ENCODE data around the gene PDE8A.
A peak's percentile ranks its signal among the peaks of the same experiment; 100 is the strongest.
"Not testable (repeated sequence)": the region's sequence is repeated elsewhere in the genome, so short reads cannot be mapped to it uniquely, and the experiment has no call there.

The PDE8A gene

GRCh38 chr15:85139391-85139790 is 157.7 kb downstream of the PDE8A start:
- peak; percentile 66 for DNase-seq

DNA sequence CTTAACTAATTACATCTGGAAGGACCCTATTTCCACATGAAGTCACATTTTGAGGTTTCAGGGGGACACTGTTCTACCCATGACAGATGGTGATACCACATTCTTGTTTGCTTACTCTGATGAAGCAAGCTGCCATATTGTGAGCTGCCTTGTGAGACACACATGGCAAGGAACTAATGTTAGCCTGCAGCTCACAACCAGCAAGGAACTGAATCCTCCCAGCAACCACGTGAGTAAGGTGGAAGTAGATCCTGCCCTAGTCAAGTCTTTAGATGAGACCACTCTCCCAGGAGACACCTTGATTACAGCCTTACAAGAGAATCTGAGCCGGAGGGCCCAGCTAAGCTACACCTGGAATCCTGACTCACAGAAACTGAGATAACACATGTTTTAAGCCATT is 160.1 kb downstream of the PDE8A start:
- no peak for DNase-seq

DNA sequence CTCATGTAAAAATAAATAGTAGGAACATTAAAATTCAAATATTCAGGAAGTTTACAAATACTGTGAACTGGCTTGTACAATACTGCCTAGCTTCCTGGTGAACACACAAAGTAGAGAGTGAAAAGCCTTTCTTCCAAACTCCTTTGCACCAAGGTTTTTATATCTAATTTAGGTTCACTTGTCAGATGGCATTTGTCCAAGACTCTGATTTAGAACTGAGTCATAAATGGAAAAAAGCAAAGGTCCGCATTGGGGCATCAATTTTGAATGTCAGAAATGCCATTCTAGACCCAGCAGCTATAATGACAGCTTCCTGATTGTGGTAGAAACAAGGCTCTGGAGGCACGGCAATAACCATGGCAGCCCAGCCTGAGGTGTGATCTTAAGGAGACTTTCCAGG is 160.7 kb downstream of the PDE8A start:
- peak; percentile 31 for DNase-seq

DNA sequence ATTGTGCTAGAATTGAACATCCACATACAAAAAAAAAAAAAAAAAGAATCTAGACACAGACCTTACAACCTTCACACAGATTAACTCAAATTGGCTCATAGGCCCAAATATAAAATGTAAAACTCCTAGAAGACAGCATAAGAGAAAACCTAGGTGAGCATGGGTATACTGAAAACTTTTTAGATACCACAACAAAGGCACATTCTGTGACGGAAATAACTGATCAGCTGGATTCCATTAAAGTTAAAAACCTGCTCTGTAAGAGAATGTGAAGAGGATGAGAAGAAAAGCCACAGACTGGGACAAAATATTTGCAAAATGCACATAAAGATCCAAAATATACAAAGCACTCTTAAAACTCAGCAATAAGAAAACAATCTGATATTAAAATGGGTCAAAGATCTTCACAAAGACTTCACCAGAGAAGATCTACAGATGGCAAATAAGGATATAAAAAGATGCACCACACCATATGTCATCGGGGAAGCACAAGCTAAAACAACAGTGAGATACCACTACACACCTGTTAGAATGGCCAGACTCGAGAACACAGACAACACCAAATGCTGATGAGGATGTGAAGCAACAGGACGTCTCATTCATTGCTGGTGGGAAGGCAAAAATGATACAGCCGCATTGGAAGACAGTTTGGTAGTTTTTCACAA is 167.9 kb downstream of the PDE8A start:
- no peak for DNase-seq

DNA sequence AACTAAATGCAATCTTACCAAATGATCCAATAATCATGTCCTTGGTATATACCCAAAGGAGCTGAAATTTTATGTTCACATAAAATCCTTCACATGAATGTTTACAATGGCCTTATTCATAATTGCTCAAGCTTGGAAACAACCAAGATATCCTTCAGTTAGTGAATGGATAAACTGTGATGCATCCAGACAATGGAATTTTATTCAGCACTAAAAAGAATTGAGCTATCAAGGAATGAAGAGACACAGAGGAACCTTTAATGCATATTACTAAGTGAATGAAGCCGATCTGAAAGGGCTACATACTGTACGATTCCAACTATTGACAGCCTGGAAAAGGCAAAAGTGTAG is 168.4 kb downstream of the PDE8A start:
- no peak for DNase-seq

GRCh38 chr15:85151145-85151544 is 169.5 kb downstream of the PDE8A start:
- no peak for DNase-seq

- DNase-seq: no peak
These were observed 170.2 kb downstream of the PDE8A start for GRCh38 chr15:85151861-85152260.

- no peak for DNase-seq
These were observed 172.4 kb downstream of the PDE8A start for GRCh38 chr15:85154061-85154460.

DNA sequence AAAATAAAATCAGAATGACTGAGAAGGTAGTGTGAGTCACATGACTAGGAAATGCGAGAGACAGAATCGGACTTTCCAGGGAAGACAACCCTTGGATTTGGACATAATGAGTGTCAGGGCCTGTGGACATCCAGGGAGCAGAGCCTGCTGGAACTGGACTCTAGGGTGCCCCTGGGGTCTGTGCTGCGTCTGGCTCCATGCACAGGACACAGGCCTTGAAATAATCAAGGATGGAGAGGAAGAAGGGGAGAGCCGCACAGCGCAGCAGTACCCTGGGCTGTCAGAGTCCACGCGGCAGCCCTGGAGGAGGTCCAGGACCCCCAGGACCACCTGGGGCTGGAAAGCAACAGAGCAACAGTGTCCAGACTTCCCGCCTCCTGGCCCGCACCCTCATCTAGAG is 173.7 kb downstream of the PDE8A start:
- DNase-seq: no peak

- no peak for DNase-seq
These were observed 174.2 kb downstream of the PDE8A start for GRCh38 chr15:85155857-85156256.

DNA sequence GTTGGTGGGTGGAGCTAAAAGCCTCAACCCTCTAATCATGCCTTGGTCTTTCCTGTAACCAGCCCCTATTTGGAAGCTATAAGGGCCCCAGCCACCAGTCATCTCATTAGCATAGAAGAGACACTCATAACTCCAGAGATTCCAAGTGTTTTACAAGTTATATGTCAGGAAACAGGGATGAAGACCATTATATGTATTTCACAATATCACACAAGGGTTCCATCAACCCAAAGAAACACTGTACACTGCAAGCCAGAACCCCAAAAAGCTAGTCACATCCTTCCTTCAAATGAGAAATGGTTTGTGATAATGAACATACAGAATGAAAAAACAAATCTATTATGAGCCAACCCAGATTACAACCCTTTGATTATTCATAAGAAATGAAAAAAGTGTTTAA is 175.7 kb downstream of the PDE8A start:
- DNase-seq: no peak

DNA sequence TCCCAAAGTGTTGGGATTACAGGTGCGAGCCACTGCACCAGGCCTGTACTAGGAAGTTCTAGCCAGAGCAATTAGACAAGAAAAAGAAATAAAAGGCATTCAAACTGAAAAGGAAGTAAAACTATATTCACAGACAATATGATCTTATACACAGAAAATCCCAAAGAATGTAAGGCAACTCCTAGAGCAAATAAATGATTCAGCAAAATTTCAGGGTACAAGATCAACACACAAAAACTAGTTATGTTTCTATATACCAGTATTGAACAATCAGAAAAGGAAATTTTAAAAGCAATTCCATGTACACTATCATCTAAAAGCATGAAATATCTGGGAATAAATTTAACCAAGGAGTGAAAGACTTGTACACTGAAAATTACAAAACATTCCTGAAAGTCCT is 180.6 kb downstream of the PDE8A start:
- DNase-seq: no peak

- DNase-seq: no peak
These were observed 183.3 kb downstream of the PDE8A start for GRCh38 chr15:85164841-85165466.

- DNase-seq: no peak
These were observed 185.9 kb downstream of the PDE8A start for GRCh38 chr15:85167568-85167967.

GRCh38 chr15:85168642-85169173 is 187.1 kb downstream of the PDE8A start:
- DNase-seq: peak; percentile 40

- no peak for DNase-seq
These were observed 190.1 kb downstream of the PDE8A start for GRCh38 chr15:85171736-85172135.

GRCh38 chr15:85172846-85173490 is 191.3 kb downstream of the PDE8A start:
- no peak for DNase-seq

DNA sequence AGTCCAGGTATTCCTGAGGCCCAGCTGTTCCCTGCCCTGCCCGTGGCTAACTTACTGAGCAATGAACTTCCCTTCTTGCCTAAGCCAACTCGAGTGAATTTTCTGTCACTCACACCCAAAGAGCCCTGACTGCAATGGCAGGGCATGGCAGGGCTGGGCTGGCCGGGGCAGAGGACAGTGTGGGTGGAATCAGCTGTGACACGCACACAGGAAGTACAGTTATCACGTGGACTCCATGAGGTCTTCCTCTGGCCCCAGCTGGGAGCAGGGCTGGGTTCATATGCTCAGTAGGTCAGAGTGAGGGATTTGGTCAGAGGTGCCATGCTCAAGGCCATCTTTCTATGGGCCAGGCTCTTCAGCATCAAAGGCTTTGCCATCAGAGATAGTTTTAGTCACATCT is 192.0 kb downstream of the PDE8A start:
- not testable (repeated sequence) for DNase-seq

- DNase-seq: peak; percentile 10
These were observed 192.9 kb downstream of the PDE8A start for GRCh38 chr15:85174521-85174920.

GRCh38 chr15:85177042-85177515 is 195.4 kb downstream of the PDE8A start:
- not testable (repeated sequence) for DNase-seq

DNA sequence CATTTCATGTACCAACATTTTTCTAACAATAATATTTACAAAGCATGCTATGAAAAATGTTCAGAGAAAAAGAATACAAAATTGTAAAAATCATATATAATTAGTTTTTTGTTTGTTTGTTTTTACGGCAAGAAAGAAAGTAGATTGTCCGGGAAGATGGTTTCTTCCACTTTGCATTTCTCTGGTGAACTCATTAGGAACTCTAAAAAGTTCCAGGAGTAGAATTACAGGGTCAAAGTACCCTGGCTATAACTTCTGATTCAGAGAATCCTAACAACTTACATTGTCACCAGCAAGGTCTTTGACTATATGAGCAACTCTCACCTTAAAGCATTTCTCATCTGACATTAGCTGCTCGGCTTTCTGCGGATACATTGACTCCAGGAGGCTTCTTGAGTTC is 196.7 kb downstream of the PDE8A start:
- no peak for DNase-seq

DNA sequence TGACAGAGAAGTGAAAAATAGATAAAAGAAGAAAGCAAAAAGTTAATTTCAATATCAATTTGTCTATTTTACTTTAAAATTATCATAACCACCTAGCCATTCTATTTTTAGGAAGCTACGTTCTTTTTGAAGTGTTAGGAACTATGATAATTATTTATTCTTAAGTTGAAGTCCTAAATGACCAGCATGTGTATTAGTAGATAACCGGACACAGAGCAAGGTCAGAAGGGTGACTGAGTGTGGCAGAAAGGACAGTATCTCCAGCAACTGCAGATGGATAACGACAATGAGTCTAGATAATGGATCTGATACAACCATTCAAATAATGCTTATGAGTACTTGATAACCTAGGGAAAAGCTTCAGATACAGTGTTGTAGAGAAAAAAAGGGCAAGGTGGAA is 198.0 kb downstream of the PDE8A start:
- peak; percentile 13 for DNase-seq

DNA sequence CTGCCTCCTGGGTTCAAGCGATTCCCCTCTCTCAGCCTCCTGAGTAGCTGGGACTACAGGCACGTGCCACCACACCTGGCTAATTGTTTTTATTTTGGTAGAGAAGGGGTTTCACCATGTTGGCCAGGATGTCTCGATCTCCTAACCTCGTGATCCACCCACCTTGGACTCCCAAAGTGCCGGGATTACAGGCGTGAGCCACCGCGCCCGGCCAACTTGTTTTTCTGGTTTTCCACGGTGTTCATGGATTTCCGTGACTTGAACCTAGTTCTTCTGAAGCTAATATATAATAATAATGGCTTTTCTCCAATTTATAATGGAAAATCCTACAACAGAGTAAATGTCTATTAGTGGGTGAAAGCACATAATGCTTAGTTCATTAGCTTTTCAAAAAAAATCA is 203.7 kb downstream of the PDE8A start:
- DNase-seq: not testable (repeated sequence)

GRCh38 chr15:85188171-85188577 is 206.5 kb downstream of the PDE8A start:
- DNase-seq: peak; percentile 95

Data from hematopoietic multipotent progenitor cell treated with erythropoietin and hydrocortisone succinate and interleukin-3 and kit ligand, for 8 days (in vitro differentiated cells).